H9 (cell line): ENCODE measurements around the gene GOLPH3L. TPM values are rescaled to one million over a fixed set of nuclear protein-coding genes. Genes with fewer than 3 reads are reported as not detected.

Source experiments
- DNase-seq: peaks from one replicate; pipeline ENCODE4 v3.0.0-alpha.2; 2017
- H2AFZ ChIP-seq: one replicate; pipeline ENCODE4 v1.6.1; 2013; ENCODE audit warnings: mild to moderate bottlenecking, low read length, control low read depth, moderate library complexity
- H2AK5ac ChIP-seq: 2 replicates; pipeline ENCODE4 v1.6.1; 2013; ENCODE audit warnings: low read length, control low read depth, mixed read lengths; ENCODE audit not compliant: insufficient read length
- H2BK120ac ChIP-seq: one replicate; pipeline ENCODE4 v1.6.1; 2013; ENCODE audit warnings: low read depth, mild to moderate bottlenecking, low read length, control low read depth, inconsistent platforms; ENCODE audit not compliant: poor library complexity, severe bottlenecking
- H2BK12ac ChIP-seq: 2 replicates; pipeline ENCODE4 v1.6.1; 2013; ENCODE audit warnings: low read length, control low read depth, mixed read lengths, low read depth; ENCODE audit not compliant: insufficient read length
- H2BK15ac ChIP-seq: 2 replicates; pipeline ENCODE4 v1.6.1; 2013; ENCODE audit warnings: low read depth, low read length, control low read depth
- H2BK20ac ChIP-seq: one replicate; pipeline ENCODE4 v1.6.1; 2013; ENCODE audit warnings: low read depth, mild to moderate bottlenecking, low read length, control low read depth, inconsistent platforms; ENCODE audit not compliant: poor library complexity, severe bottlenecking
- H2BK5ac ChIP-seq: 2 replicates; pipeline ENCODE4 v1.6.1; 2013; ENCODE audit warnings: low read length, control low read depth, mixed read lengths; ENCODE audit not compliant: insufficient read length
- H3K14ac ChIP-seq: 2 replicates; pipeline ENCODE4 v1.6.1; 2013; ENCODE audit warnings: low read length, control low read depth; ENCODE audit not compliant: insufficient read depth
- H3K18ac ChIP-seq: 2 replicates; pipeline ENCODE4 v1.6.1; 2013; ENCODE audit warnings: low read depth, mild to moderate bottlenecking, mixed read lengths, low read length, control low read depth; ENCODE audit not compliant: insufficient read length
- H3K23ac ChIP-seq: 2 replicates; pipeline ENCODE4 v1.6.1; 2013; ENCODE audit warnings: low read length, control low read depth, mixed read lengths, low read depth; ENCODE audit not compliant: insufficient read length
- H3K23me2 ChIP-seq: 2 replicates; pipeline ENCODE4 v1.6.1; 2013; ENCODE audit warnings: low read depth, mild to moderate bottlenecking, mixed read lengths, low read length, control low read depth; ENCODE audit not compliant: insufficient read length, poor library complexity, severe bottlenecking
- H3K27ac ChIP-seq: 2 replicates; pipeline ENCODE4 v1.5.1; 2013; ENCODE audit warnings: low read length, control low read depth, mixed read lengths, low read depth; ENCODE audit not compliant: insufficient read length
- H3K27me3 ChIP-seq: 2 replicates; pipeline ENCODE4 v1.6.1; 2013; ENCODE audit warnings: low read length, control low read depth, inconsistent platforms; ENCODE audit not compliant: insufficient read depth
- H3K4ac ChIP-seq: 2 replicates; pipeline ENCODE4 v1.6.1; 2013; ENCODE audit warnings: low read depth, mild to moderate bottlenecking, control low read depth, inconsistent platforms, low read length, moderate library complexity
- H3K4me1 ChIP-seq: 2 replicates; pipeline ENCODE4 v1.6.1; 2013; ENCODE audit warnings: low read length, control low read depth, inconsistent platforms; ENCODE audit not compliant: insufficient read depth
- H3K4me2 ChIP-seq: 2 replicates; pipeline ENCODE4 v1.6.1; 2013; ENCODE audit warnings: low read length, control low read depth, mixed read lengths; ENCODE audit not compliant: insufficient read length, insufficient read depth
- H3K56ac ChIP-seq: 2 replicates; pipeline ENCODE4 v1.6.1; 2013; ENCODE audit warnings: low read depth, mild to moderate bottlenecking, mixed read lengths, low read length, control low read depth; ENCODE audit not compliant: insufficient read length
- H3K79me1 ChIP-seq: 2 replicates; pipeline ENCODE4 v1.6.1; 2013; ENCODE audit warnings: low read depth, mild to moderate bottlenecking, moderate library complexity, low read length, control low read depth, inconsistent platforms; ENCODE audit not compliant: insufficient read depth, poor library complexity, severe bottlenecking
- H3K79me2 ChIP-seq: 2 replicates; pipeline ENCODE4 v1.6.1; 2013; ENCODE audit warnings: low read length, control low read depth, inconsistent platforms; ENCODE audit not compliant: insufficient read depth
- H3K9ac ChIP-seq: 2 replicates; pipeline ENCODE4 v1.6.1; 2013; ENCODE audit warnings: low read length, control low read depth, mixed read lengths; ENCODE audit not compliant: insufficient read length; ENCODE audit errors: extremely low read depth
- H3K9me3 ChIP-seq: one replicate; pipeline ENCODE4 v1.6.1; 2013; ENCODE audit warnings: low read depth, low read length, inconsistent platforms; ENCODE audit not compliant: control insufficient read depth
- H3T11ph ChIP-seq: one replicate; pipeline ENCODE4 v1.6.1; 2013; ENCODE audit warnings: mild to moderate bottlenecking, low read length, control low read depth, inconsistent platforms
- H4K20me1 ChIP-seq: one replicate; pipeline ENCODE4 v1.6.1; 2013; ENCODE audit not compliant: control insufficient read depth, insufficient read length, insufficient read depth
- H4K5ac ChIP-seq: 2 replicates; pipeline ENCODE4 v1.6.1; 2013; ENCODE audit warnings: low read depth, mild to moderate bottlenecking, mixed read lengths, low read length, control low read depth; ENCODE audit not compliant: insufficient read length
- H4K8ac ChIP-seq: replicated peaks from 2 replicates; pipeline ENCODE4 v1.6.1; 2013; ENCODE audit warnings: low read length, control low read depth, mixed read lengths, low read depth; ENCODE audit not compliant: insufficient read length
- H4K91ac ChIP-seq: 2 replicates; pipeline ENCODE4 v1.6.1; 2013; ENCODE audit warnings: low read depth, mild to moderate bottlenecking, moderate library complexity, mixed read lengths, low read length, control low read depth; ENCODE audit not compliant: insufficient read length
- H3K27ac Mint-ChIP-seq, 3 experiments: 2 replicates in 2 of 3; 3 replicates in 1 of 3; pipeline ENCODE4 v1.8.0; 2020 to 2021; ENCODE audit warnings: mixed read lengths in 3 of 3, mild to moderate bottlenecking in 1 of 3, moderate library complexity in 1 of 3
- H3K27me3 Mint-ChIP-seq: 2 replicates; pipeline ENCODE4 v1.8.0; 2021; ENCODE audit warnings: low read depth, mild to moderate bottlenecking, moderate library complexity, mixed read lengths
- H3K36me3 Mint-ChIP-seq, 3 experiments: 2 replicates in 2 of 3; 3 replicates in 1 of 3; pipeline ENCODE4 v1.8.0; 2020 to 2021; ENCODE audit warnings: low read depth in 3 of 3, mixed read lengths in 3 of 3; ENCODE audit not compliant: insufficient read depth in 1 of 3
- H3K4me1 Mint-ChIP-seq, 2 experiments: 2 replicates each; pipeline ENCODE4 v1.8.0; 2020; ENCODE audit warnings: mixed read lengths in 2 of 2
- H3K4me3 Mint-ChIP-seq, 2 experiments: 2 replicates in 1 of 2; 3 replicates in 1 of 2; pipeline ENCODE4 v1.8.0; 2020 to 2021; ENCODE audit warnings: mild to moderate bottlenecking in 2 of 2, mixed read lengths in 2 of 2, moderate library complexity in 1 of 2
- H3K9me3 Mint-ChIP-seq, 2 experiments: 2 replicates in 1 of 2; 3 replicates in 1 of 2; pipeline ENCODE4 v1.8.0; 2020; ENCODE audit warnings: mild to moderate bottlenecking in 2 of 2, mixed read lengths in 2 of 2, moderate library complexity in 1 of 2
- CTCF ChIP-seq: fragments of 200-600 bp; sonication (generic); conservative IDR thresholded peaks from 3 replicates; pipeline ENCODE4 v1.8.0; 2021; ENCODE audit warnings: antibody characterized with exemption, mild to moderate bottlenecking
- WGBS: extraction: QIAGEN DNeasy Blood & Tissue Kit; methylation state at CpG from one replicate; pipeline ENCODE4 v1.1.7; 2013; ENCODE audit warnings: missing lambda C conversion rate, low lambda C conversion rate, mixed read lengths; ENCODE audit not compliant: insufficient read length; ENCODE audit errors: extremely low coverage; 5-methylcytosine and 5-hydroxymethylcytosine counted together
- total RNA-seq: library from RNA; stranded (reverse); gene quantifications from 2 replicates; pipeline ENCODE4 v1.2.1, GENCODE V29; 2021

The GOLPH3L gene
- total RNA-seq, 1 experiment from 2014 or later, result 30.5 TPM

DNA sequence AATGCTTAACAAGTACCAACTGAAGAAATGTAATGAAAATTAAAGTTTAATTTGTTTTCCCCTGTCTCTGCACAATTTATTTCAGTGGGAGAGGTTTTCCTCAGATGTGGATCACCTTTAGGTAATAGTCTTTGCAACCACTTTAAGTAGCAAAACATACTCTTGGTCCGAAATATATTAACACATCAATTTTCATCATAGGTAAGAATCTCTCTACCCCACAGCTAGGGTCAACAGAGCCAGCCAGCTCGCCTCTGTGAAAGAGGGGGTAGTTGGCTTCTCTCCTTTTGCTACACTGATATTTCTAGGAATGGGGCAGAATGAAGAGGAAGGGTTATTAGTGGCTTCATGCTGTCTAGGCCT is 92.7 kb downstream of the GOLPH3L start:
- no peak overlapping the region for H2AFZ ChIP-seq
- peak overlapping the region; percentile 26 for H2BK20ac ChIP-seq
- H4K5ac ChIP-seq, result peak overlapping the region; percentile 61
- H3K4me1 ChIP-seq, result peaks cover 5% of the 10 kb centered on the region; the same call in 1 of the 2 replicates
- DNase-seq, result no peak
- TF ChIP-seq CTCF, result no peak
- no peak overlapping the region for H4K8ac ChIP-seq
- no peak overlapping the region for H2BK5ac ChIP-seq
- H3K56ac ChIP-seq, result peak overlapping the region; percentile 67
- H3K18ac ChIP-seq, result peak overlapping the region; percentile 77
- no peaks in the 10 kb centered on the region for H3K9me3 ChIP-seq
- Mint-ChIP-seq H3K36me3 (peaks cover 5 to 19% (median 14%) of the 10 kb centered on the region in 3 experiments; a peak in 6 of 7 replicates), H3K9me3 (no peaks in the 10 kb centered on the region), H3K27me3 (no peaks in the 10 kb centered on the region), H3K4me1 (peaks cover 16 to 18% of the 10 kb centered on the region in 2 experiments), H3K4me3 (peak overlapping the region; percentile 38 to 44; a peak in 3 of 5 replicates), H3K27ac (peak overlapping the region; percentile 99 to 100 (median 99))
- H3K79me2 ChIP-seq, result no peaks in the 10 kb centered on the region
- H3K14ac ChIP-seq, result 0 out of 2 replicates have a peak overlapping the region, but pooled peaks have one; percentile 24
- no peaks in the 10 kb centered on the region for H4K20me1 ChIP-seq
- H3K79me1 ChIP-seq, result no peaks in the 10 kb centered on the region
- H2BK120ac ChIP-seq, result peak overlapping the region; percentile 97
- H3K27ac ChIP-seq, result peak overlapping the region; percentile 96
- no peaks in the 10 kb centered on the region for H3K27me3 ChIP-seq
- H2BK15ac ChIP-seq, result no peak overlapping the region
- peak overlapping the region; percentile 21 for H3K9ac ChIP-seq
- peak overlapping the region; percentile 9 for H3K4me2 ChIP-seq
- no peak overlapping the region for H4K91ac ChIP-seq
- H3K4ac ChIP-seq, result no peak overlapping the region; the same call in 1 of the 2 replicates
- peak overlapping the region; percentile 62 for H3T11ph ChIP-seq
- peak overlapping the region; percentile 15 for H2BK12ac ChIP-seq
- no peak overlapping the region for H2AK5ac ChIP-seq
- no peak overlapping the region for H3K23ac ChIP-seq
- no CpG with 5 or more reads among the region's 2 CpGs for WGBS
- no peaks in the 10 kb centered on the region for H3K23me2 ChIP-seq
